NOMO-1 treated with DMSO at 0.1 percent for 48 hours (cell line): ENCODE data around the gene HOMEZ.
"Not testable (repeated sequence)": the region's sequence is repeated elsewhere in the genome, so short reads cannot be mapped to it uniquely, and the experiment has no call there.

Experiments used
- DNase-seq: peaks from one replicate; lab custom pipeline; 2025; ENCODE audit not compliant: unreplicated experiment; lab: John Stamatoyannopoulos, UW

Gene HOMEZ

DNA sequence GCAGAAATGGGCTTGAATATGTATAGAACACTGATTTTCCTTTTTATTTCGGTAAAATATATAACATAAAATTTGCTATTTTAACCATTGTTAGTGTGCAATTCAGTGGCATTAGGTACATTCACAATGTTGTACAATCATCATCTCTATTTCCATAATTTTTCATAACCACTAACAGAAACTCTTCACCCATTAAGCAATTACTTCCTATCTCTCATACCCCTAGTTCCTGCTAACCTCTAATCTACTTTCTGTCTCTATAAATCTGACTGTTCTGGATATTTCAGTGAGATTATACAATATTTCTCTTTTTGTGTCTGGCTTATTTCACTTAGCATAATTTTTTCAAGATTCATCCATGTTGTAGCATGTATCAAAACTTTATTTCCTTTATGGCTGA, 57.1 kb downstream of the HOMEZ start:
- peak; percentile 72 for DNase-seq

DNA sequence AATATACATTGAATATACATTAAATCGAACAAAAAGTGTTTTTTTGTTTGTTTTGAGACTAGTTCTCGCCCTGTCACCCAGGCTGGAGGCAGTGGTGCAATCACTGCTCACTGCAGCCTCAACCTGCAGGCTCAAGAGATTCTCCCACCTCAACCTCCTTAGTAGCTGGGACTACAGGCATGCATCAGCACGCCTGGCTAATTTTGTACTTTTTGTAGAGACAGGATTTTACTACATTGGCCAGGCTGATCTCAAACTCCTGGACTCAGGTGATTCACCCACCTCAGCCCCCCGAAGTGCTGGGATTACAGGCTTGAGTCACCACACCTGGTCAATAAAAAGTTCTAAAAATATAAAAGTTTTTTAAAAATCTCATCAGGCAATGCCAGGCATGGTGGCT, 58.4 kb downstream of the HOMEZ start:
- no peak for DNase-seq

GRCh38 chr14:23224958-23225357, 61.0 kb downstream of the HOMEZ start:
- DNase-seq = not testable (repeated sequence)
